Measurements from ENCODE around the gene NMUR1.
"Not testable (repeated sequence)": the region's sequence is repeated elsewhere in the genome, so short reads cannot be mapped to it uniquely, and the experiment has no call there.

NMUR1 gene

GRCh38 chr2:231573698-231574421, 43.6 kb upstream of the NMUR1 start:
- Histone ChIP-seq H3K36me3 (no peaks in the 10 kb centered on the region), H3K9me3 (no peaks in the 10 kb centered on the region), H3K4me3 (ENCODE audit: low read depth, low read length) (no peak overlapping the region), H3K4me1 (no peaks in the 10 kb centered on the region), H3K27me3 (no peaks in the 10 kb centered on the region)
- no peak for DNase-seq
- no peak for TF ChIP-seq CTCF (IDR thresholded peaks at IDR 0.05; ENCODE audit: low read depth, low read length)

GRCh38 chr2:231573096-231573495, 42.9 kb upstream of the NMUR1 start:
- H3K36me3 ChIP-seq: no peaks in the 10 kb centered on the region
- TF ChIP-seq CTCF (IDR thresholded peaks at IDR 0.05; ENCODE audit: low read depth, low read length): no peak
- H3K4me1 ChIP-seq: no peaks in the 10 kb centered on the region
- no peaks in the 10 kb centered on the region for H3K27me3 ChIP-seq
- H3K4me3 ChIP-seq (ENCODE audit: low read depth, low read length): no peak overlapping the region
- no peak for DNase-seq
- H3K9me3 ChIP-seq: no peaks in the 10 kb centered on the region

DNA sequence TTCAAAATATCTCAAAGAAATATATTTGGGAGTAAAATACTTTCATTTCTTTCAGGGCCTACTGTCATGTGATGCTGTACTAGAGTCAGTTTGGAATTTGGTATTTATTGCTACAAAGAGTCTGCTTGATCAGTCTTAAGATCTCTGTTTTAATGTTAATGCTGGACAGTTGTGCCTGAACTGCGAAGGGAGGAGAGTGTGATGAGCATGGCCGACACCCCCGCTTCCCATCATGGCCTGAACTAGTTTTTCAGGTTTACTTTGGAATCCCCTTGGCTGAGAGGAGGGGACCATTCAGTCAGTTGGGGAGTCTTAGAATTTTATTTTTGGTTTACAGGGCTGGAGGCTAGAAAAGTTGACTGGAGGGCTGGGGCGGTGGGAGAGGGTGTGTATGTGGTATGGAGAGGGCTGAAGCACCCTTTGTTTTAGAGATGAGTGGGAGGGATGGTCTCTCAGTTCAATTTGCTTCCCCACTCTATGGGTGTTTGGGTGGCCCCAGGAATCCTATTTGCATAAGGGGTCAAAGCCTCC, 41.5 kb upstream of the NMUR1 start:
- no peak for TF ChIP-seq CTCF (IDR thresholded peaks at IDR 0.05; ENCODE audit: low read depth, low read length)
- H3K9me3 ChIP-seq: no peaks in the 10 kb centered on the region
- no peak for DNase-seq

GRCh38 chr2:231570915-231571314, 40.7 kb upstream of the NMUR1 start:
- H3K36me3 ChIP-seq: not testable (repeated sequence)

More for the DNA sequence above, 41.5 kb upstream of the NMUR1 start:
- Histone ChIP-seq H3K4me3 (ENCODE audit: low read depth, low read length) (no peak overlapping the region), H3K36me3 (no peaks in the 10 kb centered on the region), H3K27me3 (no peaks in the 10 kb centered on the region), H3K4me1 (0 out of 2 replicates have a peak, but pooled peaks cover 2% of the 10 kb centered on the region)

DNA sequence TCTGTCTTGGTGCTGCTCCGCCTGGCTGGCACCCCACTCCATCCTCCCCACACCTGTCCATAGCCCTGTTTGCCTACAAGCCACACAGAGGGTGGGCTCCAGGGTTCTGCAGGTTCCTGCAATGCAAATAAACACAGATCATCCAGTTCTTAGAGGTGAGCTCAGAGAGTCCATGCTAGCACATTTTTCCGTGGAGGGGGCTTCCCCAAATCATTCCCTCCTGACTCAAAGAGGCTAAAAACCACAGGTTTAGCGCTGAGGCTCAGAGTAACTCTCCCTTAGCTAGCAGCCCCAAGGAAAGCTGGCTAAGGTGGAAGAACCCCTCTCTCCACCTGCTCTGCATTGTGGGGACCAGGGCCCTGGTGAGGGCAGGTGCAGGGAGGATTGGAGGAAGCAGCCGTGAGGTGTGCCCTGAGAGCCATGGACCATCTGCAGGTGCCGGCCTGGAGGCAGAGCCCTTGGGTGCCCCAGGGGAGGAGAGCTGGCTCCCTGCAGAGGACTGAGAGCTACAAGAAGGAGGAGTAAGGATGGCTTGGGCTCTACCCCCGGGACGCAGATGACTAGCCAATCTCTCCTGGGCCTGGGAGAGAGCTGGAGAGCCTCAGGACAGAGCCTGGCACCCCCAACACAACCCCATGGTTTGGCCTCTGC, 38.7 kb upstream of the NMUR1 start:
- TF ChIP-seq CTCF (IDR thresholded peaks at IDR 0.05; ENCODE audit: low read depth, low read length): no peak
- Histone ChIP-seq H3K9me3 (no peaks in the 10 kb centered on the region), H3K4me1 (0 out of 2 replicates have a peak, but pooled peaks cover 2% of the 10 kb centered on the region), H3K4me3 (ENCODE audit: low read depth, low read length) (no peak overlapping the region), H3K27me3 (no peaks in the 10 kb centered on the region), H3K36me3 (no peaks in the 10 kb centered on the region)
- no peak for DNase-seq

More at GRCh38 chr2:231570915-231571314, 40.7 kb upstream of the NMUR1 start:
- not testable (repeated sequence) for H3K27me3 ChIP-seq; H3K9me3 ChIP-seq; H3K4me1 ChIP-seq; H3K4me3 ChIP-seq (ENCODE audit: low read depth, low read length); DNase-seq

DNA sequence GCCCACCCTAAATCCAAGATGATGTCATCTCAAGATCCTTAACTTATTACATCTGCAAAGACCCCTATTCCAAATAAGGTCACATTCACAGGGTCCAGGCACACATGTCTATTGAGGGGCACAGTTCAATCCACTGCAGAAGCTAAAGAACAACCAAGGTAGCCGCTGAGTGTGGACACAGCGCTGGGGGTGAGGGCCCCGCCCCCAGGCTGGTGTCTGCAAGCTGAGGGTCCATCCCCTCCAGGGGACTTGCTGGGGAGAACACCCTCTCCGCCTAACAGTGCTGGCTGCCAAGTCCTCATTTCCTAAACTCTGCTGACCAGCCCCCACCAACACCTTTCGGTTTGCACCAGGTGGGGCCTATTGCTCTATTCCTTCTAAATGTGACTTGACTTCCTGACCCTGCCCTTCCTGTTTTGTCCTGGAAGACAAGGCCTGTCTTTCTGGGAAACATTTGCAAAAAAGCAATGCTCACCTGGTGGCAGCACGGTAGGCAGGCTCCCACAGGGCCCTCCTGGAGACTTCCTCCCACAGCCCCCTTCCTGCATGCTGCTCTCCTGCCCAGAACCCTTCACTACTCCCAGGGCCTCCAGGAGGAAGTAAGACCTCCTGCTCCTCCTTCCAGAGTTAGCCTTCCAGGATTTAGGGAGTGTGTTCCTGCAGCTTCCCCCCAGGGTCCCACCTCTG, 38.0 kb upstream of the NMUR1 start:
- Histone ChIP-seq H3K36me3 (no peaks in the 10 kb centered on the region), H3K9me3 (no peaks in the 10 kb centered on the region), H3K4me1 (0 out of 2 replicates have a peak, but pooled peaks cover 3% of the 10 kb centered on the region), H3K4me3 (ENCODE audit: low read depth, low read length) (no peak overlapping the region), H3K27me3 (no peaks in the 10 kb centered on the region)
- DNase-seq: no peak
- TF ChIP-seq CTCF (IDR thresholded peaks at IDR 0.05; ENCODE audit: low read depth, low read length): no peak
